GM21723 (cell line): Measurements from ENCODE around the gene RAET1E.
A peak's percentile ranks its signal among the peaks of the same experiment; 100 is the strongest.
"Not testable (repeated sequence)": the region's sequence is repeated elsewhere in the genome, so short reads cannot be mapped to it uniquely, and the experiment has no call there.

ENCODE experiments used
- ATAC-seq: cut with Tn5 transposase; IDR thresholded peaks from one replicate; pipeline ENCODE4 v1.9.1; 2021; ENCODE audit warnings: mild to moderate bottlenecking, moderate library complexity; ENCODE audit not compliant: unreplicated experiment

Gene RAET1E

DNA sequence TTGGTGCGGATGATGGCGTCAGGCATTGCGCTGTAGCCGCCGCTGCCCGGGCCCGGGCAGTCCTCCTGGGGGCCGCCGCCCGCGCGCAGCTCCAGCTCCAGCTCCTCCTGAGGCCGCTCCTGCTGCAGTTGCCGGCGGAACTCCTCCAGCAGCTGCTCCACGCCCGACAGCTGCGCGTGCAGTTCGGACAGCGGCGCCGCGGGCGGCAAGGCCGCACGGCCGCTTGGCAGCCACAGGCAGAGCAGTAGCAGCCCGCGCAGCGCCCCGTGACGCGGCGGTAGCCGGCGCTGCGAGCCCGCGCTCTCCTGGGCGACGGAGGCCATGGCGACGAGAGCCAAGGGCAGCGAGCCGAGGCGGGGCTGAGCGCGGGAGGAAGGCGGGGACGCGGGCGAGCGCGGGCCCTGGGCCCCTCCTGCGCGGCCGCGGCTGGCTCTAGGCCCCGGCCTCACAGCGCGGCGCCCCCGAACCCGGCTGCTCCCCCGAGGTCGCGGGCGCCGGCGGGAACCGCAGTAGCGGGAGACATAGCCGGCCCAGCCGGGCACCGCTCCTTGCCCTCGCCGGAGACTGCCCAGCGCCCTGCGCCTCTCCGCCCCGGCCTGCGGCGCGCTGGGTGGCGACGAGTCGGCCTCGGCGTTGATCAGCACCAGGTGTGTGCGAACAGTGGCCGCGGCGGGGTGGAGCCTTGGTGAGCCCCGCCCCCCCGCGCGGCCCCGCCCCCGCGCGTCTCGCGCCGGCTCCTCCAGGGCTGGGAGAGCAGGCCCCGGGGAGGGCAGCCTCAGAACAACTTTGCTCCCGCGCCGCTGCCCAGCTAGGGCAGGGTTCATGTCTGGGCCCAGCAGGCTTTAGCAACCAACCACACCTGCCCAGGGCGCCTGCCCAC lies 34.0 kb downstream of the RAET1E start, which contains the start of gene LRP11:
LRP11 (minus strand) TSS at position 662 of the 880 bp plus-strand sequence; CDS start at position 323, 339 bp downstream.
- peak; percentile 87 for ATAC-seq

DNA sequence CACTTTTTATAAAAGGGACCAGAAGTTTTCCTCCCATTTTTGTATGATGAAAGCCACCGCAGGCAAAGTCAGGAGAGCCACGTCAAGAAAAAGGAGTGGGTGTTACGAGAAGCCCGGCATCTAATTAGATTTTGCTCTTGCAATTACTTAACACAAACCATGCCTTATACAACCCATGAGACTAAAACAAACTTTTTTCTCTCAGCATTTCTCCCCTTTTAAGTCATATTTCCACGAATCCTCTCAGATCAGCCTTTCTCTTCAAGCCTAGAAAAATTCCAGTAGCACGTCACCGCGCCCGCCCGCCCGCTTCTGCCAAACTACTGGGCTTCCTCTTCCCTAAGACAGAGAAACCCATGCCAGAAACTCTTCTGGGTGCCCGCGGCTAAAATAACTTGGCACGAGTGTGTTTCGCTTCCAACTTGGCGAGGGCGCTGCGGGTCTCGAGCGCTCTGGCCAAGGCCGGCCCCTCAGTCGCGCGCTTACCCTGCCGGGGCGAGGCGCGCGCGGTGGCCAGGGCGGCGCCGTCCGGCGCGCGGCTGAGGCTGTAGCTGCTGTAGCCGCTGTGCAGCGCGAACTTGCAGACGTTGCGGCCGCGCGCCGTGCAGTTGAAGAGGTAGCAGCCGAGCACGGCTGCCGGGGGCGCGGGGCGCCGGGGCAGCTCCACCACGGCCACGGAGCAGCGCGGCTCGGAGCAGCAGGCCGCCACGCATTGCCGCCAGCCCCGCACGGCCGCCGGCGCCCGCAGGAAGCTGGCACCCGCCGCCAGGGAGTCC lies 34.8 kb downstream of the RAET1E start:
- ATAC-seq = peak; percentile 46

GRCh38 chr6:149862424-149862738 lies 35.5 kb downstream of the RAET1E start:
- not testable (repeated sequence) for ATAC-seq

DNA sequence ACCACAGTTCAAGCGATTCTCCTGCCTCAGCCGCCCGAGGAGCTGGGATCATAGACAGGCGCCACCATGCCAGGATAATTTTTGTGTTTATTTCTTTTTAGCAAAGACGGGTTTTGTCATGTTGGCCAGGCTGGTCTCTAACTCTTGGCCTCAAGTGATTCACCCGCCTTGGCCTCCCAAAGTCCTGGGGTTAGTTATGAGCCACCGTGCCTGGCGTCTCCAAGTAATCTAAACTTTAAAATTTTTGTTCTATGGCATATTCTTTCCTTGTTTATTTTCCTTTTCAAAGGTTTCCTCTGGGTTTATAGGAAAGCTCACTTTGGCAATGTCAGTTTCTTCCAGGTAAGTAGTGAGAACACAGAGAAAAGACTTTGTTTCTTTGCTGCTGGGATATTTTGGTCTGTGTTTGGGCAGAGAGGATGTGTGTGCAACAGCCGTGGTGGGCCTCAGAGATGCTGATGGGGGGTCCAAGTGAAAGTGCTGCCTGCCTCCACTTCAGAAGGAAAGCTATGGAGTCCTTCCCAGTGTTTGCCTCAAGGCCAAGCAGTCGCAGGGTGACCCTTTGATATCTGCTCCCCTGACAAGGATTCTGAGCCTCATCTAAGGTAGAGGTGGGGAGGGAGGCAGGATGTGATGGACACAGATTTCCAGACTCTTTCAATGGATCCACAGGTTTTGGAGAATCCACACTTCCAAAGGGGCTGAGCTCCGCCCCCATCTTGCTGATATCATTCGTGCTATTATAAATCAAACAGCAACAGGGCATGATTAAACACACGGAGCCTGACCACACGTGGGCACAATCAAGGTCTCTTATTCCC lies 36.1 kb downstream of the RAET1E start:
- no peak for ATAC-seq

DNA sequence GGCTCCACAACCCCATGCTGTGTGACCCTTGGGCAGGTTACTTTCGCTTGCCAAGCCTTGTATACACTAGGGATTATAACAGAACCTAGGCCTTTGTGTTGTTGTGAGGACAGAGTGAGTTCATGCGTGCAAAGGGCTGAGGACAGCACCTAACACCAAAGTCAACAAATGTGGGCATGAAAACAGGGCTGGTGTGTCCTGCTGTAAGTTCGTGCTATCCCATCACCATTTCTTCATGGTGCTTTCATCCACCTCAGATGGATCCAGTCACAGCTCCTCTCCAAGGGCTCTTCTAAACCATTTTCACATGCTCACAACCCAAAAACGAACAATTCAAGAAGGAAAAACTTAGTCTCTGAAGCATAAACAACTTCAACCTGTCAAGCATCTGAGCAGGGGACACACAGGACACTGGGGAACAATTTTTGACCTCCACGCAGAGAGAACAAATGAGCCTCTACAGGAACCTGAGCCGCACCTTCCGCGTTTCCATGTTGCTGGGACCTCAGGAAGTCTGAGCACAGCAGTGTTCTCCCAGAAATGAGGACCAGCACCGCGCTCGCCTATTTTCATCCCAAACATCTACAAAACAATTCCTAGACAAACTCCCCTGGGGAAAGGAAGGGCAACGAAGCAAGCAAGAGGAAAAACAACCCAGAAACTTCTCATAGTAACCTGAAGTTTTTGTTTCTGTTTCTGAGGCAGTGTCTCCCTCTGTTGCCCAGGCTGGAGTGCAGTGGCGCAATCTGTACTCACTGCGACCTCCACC lies 36.9 kb downstream of the RAET1E start:
- ATAC-seq = no peak

- ATAC-seq = no peak
Measured at GRCh38 chr6:149860513-149860833, 37.4 kb downstream of the RAET1E start.

DNA sequence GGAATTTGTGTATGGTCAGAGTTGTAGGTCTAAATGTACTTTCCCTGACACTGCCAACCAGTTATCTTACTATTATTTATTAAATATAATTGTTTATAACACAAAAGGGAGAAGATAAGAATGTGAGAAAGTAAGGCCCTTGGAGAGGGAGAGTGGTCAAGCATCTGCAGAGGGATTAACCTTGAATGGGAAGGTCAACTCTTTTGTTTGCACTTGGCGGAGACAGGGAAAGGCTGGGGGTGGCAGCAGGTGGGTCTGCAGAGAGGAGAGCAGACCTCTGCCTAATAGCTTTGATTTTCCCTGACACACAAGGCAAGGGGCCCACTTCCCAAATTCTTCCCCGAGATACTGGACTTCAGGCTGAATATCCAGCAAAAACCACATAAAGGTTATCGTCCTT lies 38.0 kb downstream of the RAET1E start:
- no peak for ATAC-seq

DNA sequence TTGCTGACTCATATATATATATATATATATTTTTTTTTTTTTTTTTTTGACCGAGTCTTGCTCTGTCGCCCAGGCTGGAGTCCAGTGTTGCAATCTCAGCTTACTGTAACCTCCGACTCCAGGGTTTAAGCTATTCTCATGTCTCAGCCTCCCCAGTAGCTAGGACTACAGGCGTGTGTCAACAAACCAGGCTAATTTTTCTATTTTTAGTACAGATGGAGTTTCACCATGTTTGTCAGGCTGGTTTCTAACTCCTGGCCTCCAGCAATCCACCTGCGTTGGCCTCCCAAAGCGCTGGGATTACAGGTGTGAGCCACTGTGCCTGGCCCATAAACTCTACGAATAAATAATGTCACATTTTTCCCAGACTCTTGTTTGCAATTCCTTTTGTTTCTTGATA lies 38.5 kb downstream of the RAET1E start:
- ATAC-seq = no peak

GRCh38 chr6:149857541-149857940 lies 40.4 kb downstream of the RAET1E start:
- ATAC-seq = no peak

GRCh38 chr6:149856256-149856994 lies 41.5 kb downstream of the RAET1E start:
- ATAC-seq = no peak

DNA sequence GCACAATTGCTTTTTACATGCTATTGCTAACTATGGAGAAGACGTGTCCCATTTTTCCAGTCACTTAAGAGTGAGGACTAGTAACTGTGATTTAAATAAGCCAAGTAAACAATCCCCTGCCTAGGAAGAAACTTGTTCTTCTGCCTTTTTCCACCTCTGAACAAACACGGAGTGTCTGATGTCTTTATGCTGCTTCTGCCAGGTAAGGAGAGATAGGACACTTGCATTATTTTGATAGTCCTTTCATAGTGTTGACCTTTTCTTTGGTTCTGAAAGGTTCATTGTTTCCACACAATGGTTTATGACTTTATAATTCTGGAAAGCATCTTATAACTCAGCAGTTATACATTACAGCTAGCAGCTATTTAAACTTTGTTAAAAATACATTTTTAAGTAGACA lies 42.2 kb downstream of the RAET1E start:
- no peak for ATAC-seq

DNA sequence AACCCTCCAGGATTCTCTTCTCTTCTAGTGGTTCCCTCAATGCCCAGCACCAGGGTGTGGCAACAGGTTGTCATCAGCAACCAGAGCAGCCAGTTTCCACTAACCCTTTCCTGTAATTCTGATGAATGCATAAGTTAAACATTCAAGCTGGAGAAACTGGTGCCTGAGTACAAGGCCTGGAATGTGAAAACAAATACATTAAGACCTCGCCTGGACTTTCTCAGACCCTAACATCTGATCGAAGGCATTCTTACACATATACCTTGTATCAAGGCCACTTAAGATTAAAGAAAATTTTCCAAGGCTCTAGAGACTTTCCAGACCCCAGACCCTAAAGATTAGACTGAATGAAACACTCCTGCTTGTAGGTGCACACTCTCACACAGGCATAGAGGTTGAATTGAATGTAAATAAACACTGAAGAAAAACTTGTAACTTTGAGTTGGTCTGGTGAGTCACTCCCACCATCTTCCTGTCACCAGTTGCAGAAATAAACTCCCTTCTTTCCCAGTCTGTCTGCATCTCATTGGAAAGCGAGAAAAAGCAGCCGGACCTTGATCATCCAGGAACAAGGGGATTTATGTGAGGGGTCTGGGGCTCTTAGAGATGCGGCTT lies 42.8 kb downstream of the RAET1E start:
- ATAC-seq = no peak

- no peak for ATAC-seq
Measured at GRCh38 chr6:149854532-149854931, 43.4 kb downstream of the RAET1E start.

DNA sequence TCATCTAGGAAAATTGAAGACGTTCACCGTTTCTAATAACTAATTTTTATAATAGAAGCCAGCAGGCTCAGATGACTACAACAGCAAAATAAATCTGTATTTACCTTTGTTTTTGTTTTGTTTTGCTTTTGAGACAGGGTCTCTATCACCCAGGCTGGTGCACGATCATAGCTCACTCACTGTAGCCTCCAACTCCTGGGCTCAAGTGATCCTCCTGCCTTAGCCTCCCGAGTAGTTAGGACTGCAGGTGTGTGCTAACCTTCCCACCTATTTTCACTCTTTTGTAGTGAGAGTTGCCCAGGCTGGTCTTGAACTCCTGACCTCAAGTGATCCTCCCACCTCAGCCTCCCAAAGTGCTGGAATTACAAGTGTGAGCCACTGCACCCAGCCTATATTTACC lies 43.9 kb downstream of the RAET1E start:
- ATAC-seq = not testable (repeated sequence)

DNA sequence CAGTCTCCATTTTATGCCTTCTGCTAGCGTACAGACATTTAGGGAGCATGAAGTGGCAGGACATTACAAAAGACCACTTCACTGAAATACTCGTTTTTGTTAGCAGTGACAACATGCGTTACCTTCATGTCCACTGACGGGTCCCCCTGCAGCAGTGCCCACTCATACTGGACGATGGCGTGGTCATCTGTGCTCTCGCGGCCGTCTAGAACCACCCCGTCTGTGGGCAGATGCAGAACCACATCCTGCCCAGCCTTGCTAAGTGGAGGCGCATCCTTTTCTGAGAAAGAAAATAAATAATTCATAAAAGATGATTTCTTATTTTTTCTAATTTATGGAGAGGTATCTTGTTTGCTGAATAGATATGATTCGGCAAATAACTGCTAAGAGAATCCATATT lies 45.0 kb downstream of the RAET1E start:
- ATAC-seq = no peak

GRCh38 chr6:149852180-149852579 lies 45.7 kb downstream of the RAET1E start:
- ATAC-seq = no peak

DNA sequence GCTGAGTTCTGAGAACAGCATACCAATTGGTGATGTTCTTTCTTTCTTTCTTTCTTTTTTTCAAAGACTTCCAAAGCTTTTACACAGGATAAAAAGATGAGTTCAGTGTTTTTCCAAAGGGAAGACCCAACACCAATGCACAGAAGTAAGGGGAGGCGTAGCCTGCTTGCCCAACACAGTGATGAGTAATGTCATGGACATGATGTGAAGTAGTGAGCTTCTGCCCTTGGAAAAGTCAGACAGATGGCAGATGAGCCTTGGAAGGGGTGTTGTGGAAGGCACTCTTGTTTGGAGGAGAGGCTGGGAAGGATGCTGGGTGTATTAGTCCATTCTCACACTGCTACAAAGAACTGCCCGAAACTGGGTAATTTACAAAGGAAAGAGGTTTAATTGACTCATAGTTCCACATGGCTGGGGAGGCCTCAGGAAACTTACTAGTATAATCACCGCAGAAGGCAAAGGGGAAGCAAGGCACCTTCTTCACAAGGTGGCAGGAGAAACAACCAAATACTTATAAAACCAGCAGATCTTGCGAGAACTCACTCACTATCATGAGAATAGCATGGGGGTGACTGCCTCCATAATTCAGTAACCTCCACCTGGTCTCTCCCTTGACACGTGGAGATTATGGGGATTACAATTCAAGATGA lies 46.3 kb downstream of the RAET1E start:
- ATAC-seq = no peak

GRCh38 chr6:149848343-149848742 lies 49.6 kb downstream of the RAET1E start:
- ATAC-seq = not testable (repeated sequence)
